IMR-90 (cell line): ENCODE results near the gene MYH11. TPM values are rescaled to one million over a fixed set of nuclear protein-coding genes. Genes with fewer than 3 reads are reported as not detected.

Experiments
- ATAC-seq: fragments of 200-7000 bp; cut with Tn5 transposase; 2 replicates; pipeline ENCODE4 v1.9.1; 2020; ENCODE audit warnings: low read depth, mild to moderate bottlenecking, moderate library complexity
- BruUV-seq: library from RNA; stranded (reverse); fragments of 400-500 nt; replicated peaks from 2 replicates; lab custom pipeline; 2021; lab: Mats Ljungman, UMichigan
- CTCF ChIA-PET: fragments of 300-600 bp; formaldehyde crosslinking; extraction: SDS; loops from one replicate; lab custom pipeline; 2021; ENCODE audit warnings: antibody characterized with exemption; lab: Yijun Ruan, JAX
- POLR2A ChIA-PET: fragments of 300-600 bp; sonication (Branson Sonifier 250); formaldehyde crosslinking; loops from one replicate; lab custom pipeline; 2022; ENCODE audit warnings: antibody characterized with exemption; ENCODE audit not compliant: unreplicated experiment; lab: Charles Lee
- DNase-seq: peaks from one replicate; pipeline ENCODE4 v3.0.0; 2013
- H2AFZ ChIP-seq: replicated peaks from 2 replicates; pipeline ENCODE3; 2013; ENCODE audit warnings: low read length, mild to moderate bottlenecking; ENCODE audit not compliant: poor library complexity
- H2AK5ac ChIP-seq: 2 replicates; pipeline ENCODE4 v1.6.1; 2013; ENCODE audit warnings: low read depth, low read length, inconsistent platforms
- H2AK9ac ChIP-seq: replicated peaks from 2 replicates; pipeline ENCODE3; 2013; ENCODE audit warnings: mild to moderate bottlenecking, low read depth, low read length, moderate library complexity; ENCODE audit not compliant: poor library complexity
- H2BK120ac ChIP-seq: 2 replicates; pipeline ENCODE4 v1.6.1; 2013; ENCODE audit warnings: low read depth, low read length, inconsistent platforms
- H2BK15ac ChIP-seq: 3 replicates; pipeline ENCODE4 v1.6.1; 2013; ENCODE audit warnings: low read depth, low read length, inconsistent platforms
- H2BK20ac ChIP-seq: 2 replicates; pipeline ENCODE4 v1.6.1; 2013; ENCODE audit warnings: low read depth, mild to moderate bottlenecking, inconsistent platforms, low read length, moderate library complexity
- H2BK5ac ChIP-seq: 2 replicates; pipeline ENCODE4 v1.6.1; 2013; ENCODE audit warnings: mild to moderate bottlenecking, low read depth, low read length, inconsistent platforms; ENCODE audit not compliant: poor library complexity, severe bottlenecking
- H3K14ac ChIP-seq: replicated peaks from 2 replicates; pipeline ENCODE4 v1.6.1; 2013; ENCODE audit warnings: low read depth, low read length, inconsistent platforms
- H3K18ac ChIP-seq: 2 replicates; pipeline ENCODE4 v1.6.1; 2013; ENCODE audit warnings: low read depth, low read length, control low read depth
- H3K23ac ChIP-seq: 2 replicates; pipeline ENCODE4 v1.6.1; 2013; ENCODE audit warnings: low read depth, low read length, inconsistent platforms
- H3K27ac ChIP-seq: 2 replicates; pipeline ENCODE4 v1.5.1; 2013; ENCODE audit warnings: mild to moderate bottlenecking, control low read depth, low read length; ENCODE audit not compliant: insufficient read depth
- H3K27me3 ChIP-seq: 2 replicates; pipeline ENCODE4 v1.6.1; 2013; ENCODE audit warnings: low read length; ENCODE audit not compliant: control insufficient read depth, insufficient read depth
- H3K36me3 ChIP-seq: 2 replicates; pipeline ENCODE4 v1.6.1; 2013; ENCODE audit warnings: low read length, mixed read lengths; ENCODE audit not compliant: control insufficient read depth, insufficient read depth
- H3K4ac ChIP-seq: 2 replicates; pipeline ENCODE4 v1.6.1; 2013; ENCODE audit warnings: low read depth, low read length, inconsistent platforms
- H3K4me1 ChIP-seq: 2 replicates; pipeline ENCODE4 v1.6.1; 2013; ENCODE audit warnings: low read length, mixed read lengths; ENCODE audit not compliant: control insufficient read depth, insufficient read depth
- H3K4me2 ChIP-seq: 2 replicates; pipeline ENCODE4 v1.6.1; 2013; ENCODE audit warnings: low read depth, mild to moderate bottlenecking, control low read depth, low read length, moderate library complexity
- H3K4me3 ChIP-seq: 2 replicates; pipeline ENCODE4 v1.5.1; 2013; ENCODE audit warnings: low read depth, mild to moderate bottlenecking, control low read depth, low read length, moderate library complexity; ENCODE audit not compliant: insufficient read depth
- H3K56ac ChIP-seq: 2 replicates; pipeline ENCODE4 v1.6.1; 2013; ENCODE audit warnings: low read length, inconsistent platforms; ENCODE audit not compliant: insufficient read depth; ENCODE audit errors: extremely low read depth
- H3K79me1 ChIP-seq, 2 experiments: 2 replicates each; pipeline ENCODE4 v1.6.1; 2013; ENCODE audit warnings: low read length in 2 of 2, inconsistent platforms in 1 of 2, low read depth in 1 of 2
- H3K9ac ChIP-seq: 2 replicates; pipeline ENCODE4 v1.6.1; 2013; ENCODE audit warnings: low read depth, low read length, control low read depth
- H3K9me1 ChIP-seq: 2 replicates; pipeline ENCODE4 v1.6.1; 2013; ENCODE audit warnings: low read length, inconsistent platforms; ENCODE audit not compliant: insufficient read depth
- H3K9me3 ChIP-seq: 2 replicates; pipeline ENCODE4 v1.6.1; 2013; ENCODE audit warnings: low read length; ENCODE audit not compliant: control insufficient read depth, insufficient read depth
- H4K20me1 ChIP-seq: 2 replicates; pipeline ENCODE4 v1.6.1; 2013; ENCODE audit warnings: low read length, inconsistent platforms; ENCODE audit not compliant: insufficient read depth
- H4K5ac ChIP-seq: 2 replicates; pipeline ENCODE4 v1.6.1; 2013; ENCODE audit warnings: mild to moderate bottlenecking, low read depth, low read length, control low read depth
- H4K8ac ChIP-seq, 2 experiments: 2 replicates each; pipeline ENCODE4 v1.6.1; 2013; ENCODE audit warnings: low read depth in 2 of 2, low read length in 2 of 2, control low read depth in 1 of 2, inconsistent platforms in 1 of 2
- H4K91ac ChIP-seq: 2 replicates; pipeline ENCODE4 v1.6.1; 2013; ENCODE audit warnings: low read depth, low read length, inconsistent platforms; ENCODE audit not compliant: insufficient read depth
- MAZ ChIP-seq: IDR thresholded peaks from 2 replicates; pipeline ENCODE4 v1.6.1; 2012; ENCODE audit warnings: low read depth, mild to moderate bottlenecking, low read length, improper control_type of control experiment, moderate library complexity, borderline replicate concordance
- RFX5 ChIP-seq: IDR thresholded peaks from 2 replicates; pipeline ENCODE4 v1.8.0; 2012; ENCODE audit warnings: low read depth, mild to moderate bottlenecking, low read length, moderate library complexity
- WGBS, 2 experiments: methylation state at CpG; one replicate each; pipeline versions ENCODE4 v1.1.5 to v1.1.7; 2013; ENCODE audit warnings: missing lambda C conversion rate in 2 of 2; ENCODE audit not compliant: insufficient read length in 1 of 2; ENCODE audit errors: extremely low coverage in 2 of 2; 5-methylcytosine and 5-hydroxymethylcytosine counted together
- dilution Hi-C: fragments of 300-500 bp; cut with HindIII; formaldehyde crosslinking; loops from one replicate; pipeline ENCODE4 v1.14.3; 2018; ENCODE audit warnings: low sequenced_read_pairs; ENCODE audit not compliant: unreplicated experiment
- in situ Hi-C: fragments of 300-500 bp; cut with MboI; formaldehyde crosslinking; loops from 3 replicates; pipeline ENCODE4 v1.14.3; 2019; ENCODE audit warnings: low sequenced_read_pairs, inconsistent platforms, mixed read lengths
- intact Hi-C: fragments of 100-400 bp; cut with micrococcal nuclease; formaldehyde crosslinking; loops from 2 replicates; pipeline ENCODE4 v1.10.0; 2022
- polyA plus RNA-seq, 3 experiments: library from polyadenylated mRNA; depleted of rRNA; stranded (reverse); fragments of >200 nt; gene quantifications; 2 replicates each; pipeline ENCODE4 v1.2.3, GENCODE V29; 2012; ENCODE audit warnings: low replicate concordance in 1 of 3
- total RNA-seq: library from RNA; depleted of rRNA; stranded (reverse); fragments of >200 nt; gene quantifications from 2 replicates; pipeline ENCODE4 v1.2.3, GENCODE V29; 2012

Gene MYH11
- total and polyA plus RNA-seq, 2 of the 4 experiments (the other 2 are of a cell fraction), result under 0.01 to 0.12 TPM

DNA sequence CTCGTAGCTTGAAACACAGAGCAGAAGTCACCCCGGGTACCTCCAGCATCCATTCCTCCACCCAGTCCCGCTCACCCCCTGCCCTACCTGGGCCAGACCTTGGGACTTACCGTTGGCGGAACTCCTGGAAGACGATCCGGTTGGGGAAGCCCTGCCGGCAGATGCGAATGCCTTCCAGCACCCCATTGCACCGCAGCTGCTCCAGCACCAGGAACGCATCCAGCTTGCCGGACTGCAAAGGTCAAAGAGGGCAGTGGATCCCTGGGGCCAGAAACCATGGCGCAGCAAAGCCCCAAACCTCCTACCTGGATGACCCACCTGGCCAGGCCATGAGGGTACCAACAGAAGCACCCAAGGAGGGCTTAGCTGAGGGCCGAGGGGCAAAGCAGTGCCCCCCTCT, 108.9 kb downstream of the MYH11 start:
- Histone ChIP-seq H3K79me1 (no peaks in the 10 kb centered on the region), H2AFZ (no peak overlapping the region), H2BK20ac (no peak overlapping the region), H2BK120ac (no peak overlapping the region), H3K4me3 (no peak overlapping the region), H4K91ac (no peak overlapping the region), H3K9ac (no peak overlapping the region), H3K18ac (no peak overlapping the region), H3K56ac (no peak overlapping the region), H4K20me1 (no peaks in the 10 kb centered on the region), H3K9me1 (no peaks in the 10 kb centered on the region), H2BK5ac (no peak overlapping the region), H3K14ac (no peak overlapping the region), H4K8ac (no peak overlapping the region), H3K27ac (no peak overlapping the region), H3K4me1 (no peaks in the 10 kb centered on the region), H3K36me3 (no peaks in the 10 kb centered on the region), H2BK15ac (no peak overlapping the region), H2AK9ac (no peak overlapping the region), H3K9me3 (no peaks in the 10 kb centered on the region), H2AK5ac (no peak overlapping the region), H4K5ac (no peak overlapping the region), H3K23ac (no peak overlapping the region), H3K4ac (no peak overlapping the region), H3K4me2 (no peak overlapping the region), H3K27me3 (no peaks in the 10 kb centered on the region)
- ChIA-PET CTCF (no interaction called here), POLR2A (no interaction called here)
- in situ Hi-C loops, result no loop called here
- BruUV-seq, result no TSS peak
- intact Hi-C loops, result no loop called here
- dilution Hi-C loops, result no loop called here
- ATAC-seq (no peak), DNase-seq (no peak)
- TF ChIP-seq RFX5 (no peak), MAZ (no peak)
- 90% methylated on average over 7 of the region's 14 CpGs; no CpG with 5 or more reads in 1 of the 2 experiments for WGBS, 2 experiments
